Immature natural killer cell (primary cell): ENCODE results near the gene KLHL29. TPM values are rescaled to one million over a fixed set of nuclear protein-coding genes. Genes with fewer than 3 reads are reported as not detected.

Experiments
- DNase-seq, 3 donors: peaks; one replicate each; pipeline ENCODE4 v3.0.0; 2022; ENCODE audit warnings: mixed read lengths in 1 of 3
- H3K27ac Mint-ChIP-seq, 6 donors: one replicate each; pipeline ENCODE4 v1.8.0; 2020; ENCODE audit warnings: mixed read lengths in 6 of 6, mild to moderate bottlenecking in 5 of 6, inconsistent platforms in 4 of 6, moderate library complexity in 3 of 6
- H3K27me3 Mint-ChIP-seq, 3 donors: one replicate each; pipeline ENCODE4 v1.8.0; 2020 to 2021; ENCODE audit warnings: low read depth in 3 of 3, mild to moderate bottlenecking in 3 of 3, mixed read lengths in 3 of 3, moderate library complexity in 3 of 3, inconsistent platforms in 1 of 3
- H3K36me3 Mint-ChIP-seq, 3 donors: one replicate each; pipeline ENCODE4 v1.8.0; 2020; ENCODE audit warnings: mixed read lengths in 3 of 3, inconsistent platforms in 2 of 3, mild to moderate bottlenecking in 2 of 3
- H3K4me1 Mint-ChIP-seq, 2 donors: one replicate each; pipeline ENCODE4 v1.8.0; 2020; ENCODE audit warnings: inconsistent platforms in 2 of 2, mild to moderate bottlenecking in 2 of 2, mixed read lengths in 2 of 2, moderate library complexity in 1 of 2
- H3K4me3 Mint-ChIP-seq, 5 donors: one replicate each; pipeline ENCODE4 v1.8.0; 2020; ENCODE audit warnings: mild to moderate bottlenecking in 5 of 5, mixed read lengths in 5 of 5, inconsistent platforms in 3 of 5, moderate library complexity in 3 of 5
- H3K9me3 Mint-ChIP-seq, 6 donors: one replicate each; pipeline ENCODE4 v1.8.0; 2020; ENCODE audit warnings: mild to moderate bottlenecking in 6 of 6, mixed read lengths in 6 of 6, inconsistent platforms in 4 of 6, moderate library complexity in 3 of 6
- polyA plus RNA-seq, 3 donors: library from polyadenylated mRNA; unstranded; fragments of 300-500 nt; fragmentation: Illumina TruSeq; gene quantifications; one replicate each; pipeline ENCODE4 v1.2.3, GENCODE V29; 2021

The KLHL29 gene
- polyA plus RNA-seq, 3 donors from 2014 or later: 0.02 to 0.41 TPM; not detected in 1

GRCh38 chr2:23639406-23639982 is 254.5 kb downstream of the KLHL29 start:
- Mint-ChIP-seq H3K4me3 (no peak overlapping the region), H3K36me3 (no peaks in the 10 kb centered on the region), H3K27ac (no peak overlapping the region), H3K9me3 (no peaks in the 10 kb centered on the region), H3K27me3 (peaks cover 1 to 3% (median 3%) of the 10 kb centered on the region in 3 donors), H3K4me1 (no peaks in the 10 kb centered on the region)
- no peak for DNase-seq

GRCh38 chr2:23640711-23641110 is 255.7 kb downstream of the KLHL29 start:
- H3K27ac Mint-ChIP-seq: no peak overlapping the region
- no peak overlapping the region for H3K4me3 Mint-ChIP-seq
- no peaks in the 10 kb centered on the region for H3K4me1 Mint-ChIP-seq
- DNase-seq: no peak
- no peaks in the 10 kb centered on the region for H3K36me3 Mint-ChIP-seq
- no peaks in the 10 kb centered on the region for H3K9me3 Mint-ChIP-seq
- H3K27me3 Mint-ChIP-seq: peaks cover 1 to 3% (median 3%) of the 10 kb centered on the region in 3 donors

- Mint-ChIP-seq H3K9me3 (no peaks in the 10 kb centered on the region), H3K27me3 (peaks cover 1 to 4% (median 1%) of the 10 kb centered on the region in 3 donors), H3K4me1 (no peaks in the 10 kb centered on the region), H3K4me3 (no peak overlapping the region), H3K36me3 (no peaks in the 10 kb centered on the region), H3K27ac (no peak overlapping the region)
- DNase-seq: no peak
These were observed 257.5 kb downstream of the KLHL29 start for GRCh38 chr2:23642516-23642915.

GRCh38 chr2:23645230-23645808 is 260.3 kb downstream of the KLHL29 start:
- DNase-seq: no peak
- no peaks in the 10 kb centered on the region for H3K9me3 Mint-ChIP-seq
- H3K36me3 Mint-ChIP-seq: no peaks in the 10 kb centered on the region
- H3K4me3 Mint-ChIP-seq: no peak overlapping the region
- H3K4me1 Mint-ChIP-seq: peaks cover 0 to 6% of the 10 kb centered on the region in 2 donors
- no peak overlapping the region for H3K27ac Mint-ChIP-seq
- H3K27me3 Mint-ChIP-seq: peaks cover 0 to 6% (median 4%) of the 10 kb centered on the region in 3 donors

GRCh38 chr2:23647563-23647962 is 262.6 kb downstream of the KLHL29 start:
- Mint-ChIP-seq H3K27ac (no peak overlapping the region), H3K4me3 (no peak overlapping the region), H3K27me3 (peaks cover 0 to 8% (median 4%) of the 10 kb centered on the region in 3 donors), H3K36me3 (no peaks in the 10 kb centered on the region), H3K4me1 (peaks cover 0 to 6% of the 10 kb centered on the region in 2 donors), H3K9me3 (no peaks in the 10 kb centered on the region)
- DNase-seq: no peak

- DNase-seq: no peak
- Mint-ChIP-seq H3K4me1 (peaks cover 0 to 6% of the 10 kb centered on the region in 2 donors), H3K4me3 (no peak overlapping the region), H3K27me3 (peaks cover 0 to 6% (median 4%) of the 10 kb centered on the region in 3 donors), H3K27ac (no peak overlapping the region), H3K36me3 (no peaks in the 10 kb centered on the region), H3K9me3 (no peaks in the 10 kb centered on the region)
These were observed 264.3 kb downstream of the KLHL29 start for GRCh38 chr2:23649303-23649702.

- Mint-ChIP-seq H3K36me3 (no peaks in the 10 kb centered on the region), H3K4me1 (peaks cover 0 to 6% of the 10 kb centered on the region in 2 donors), H3K27ac (no peak overlapping the region), H3K9me3 (no peaks in the 10 kb centered on the region), H3K27me3 (peaks cover 0 to 5% (median 4%) of the 10 kb centered on the region in 3 donors), H3K4me3 (no peak overlapping the region)
- DNase-seq: no peak
These were observed 264.8 kb downstream of the KLHL29 start for GRCh38 chr2:23649819-23650218.

GRCh38 chr2:23651187-23652080 is 266.5 kb downstream of the KLHL29 start:
- Mint-ChIP-seq H3K4me3 (no peak overlapping the region), H3K4me1 (peaks cover 0 to 6% of the 10 kb centered on the region in 2 donors), H3K36me3 (no peaks in the 10 kb centered on the region), H3K27me3 (peaks cover 0 to 4% (median 4%) of the 10 kb centered on the region in 3 donors), H3K27ac (no peak overlapping the region), H3K9me3 (no peaks in the 10 kb centered on the region)
- no peak for DNase-seq

- no peak for DNase-seq
- Mint-ChIP-seq H3K36me3 (no peaks in the 10 kb centered on the region), H3K4me3 (no peak overlapping the region), H3K27ac (no peak overlapping the region), H3K9me3 (no peaks in the 10 kb centered on the region), H3K4me1 (peaks cover 1 to 6% of the 10 kb centered on the region in 2 donors), H3K27me3 (peaks cover 0 to 2% (median 0%) of the 10 kb centered on the region in 3 donors)
These were observed 268.3 kb downstream of the KLHL29 start for GRCh38 chr2:23653326-23653725.

- DNase-seq: no peak
- no peak overlapping the region for H3K4me3 Mint-ChIP-seq
- H3K36me3 Mint-ChIP-seq: no peaks in the 10 kb centered on the region
- H3K27ac Mint-ChIP-seq: no peak overlapping the region
- peaks cover 5 to 9% of the 10 kb centered on the region in 2 donors for H3K4me1 Mint-ChIP-seq
- H3K27me3 Mint-ChIP-seq: peaks cover 2 to 7% (median 3%) of the 10 kb centered on the region in 3 donors
- no peaks in the 10 kb centered on the region for H3K9me3 Mint-ChIP-seq
These were observed 269.8 kb downstream of the KLHL29 start for GRCh38 chr2:23654756-23655155.

- Mint-ChIP-seq H3K9me3 (no peaks in the 10 kb centered on the region), H3K4me3 (no peak overlapping the region), H3K4me1 (peaks cover 0 to 9% of the 10 kb centered on the region in 2 donors)
These were observed 271.1 kb downstream of the KLHL29 start for GRCh38 chr2:23655934-23656596.

GRCh38 chr2:23656597-23656973 is 271.6 kb downstream of the KLHL29 start:
- no peak overlapping the region for H3K27ac Mint-ChIP-seq

More at GRCh38 chr2:23655934-23656596, 271.1 kb downstream of the KLHL29 start:
- Mint-ChIP-seq H3K27ac (no peak overlapping the region), H3K27me3 (peaks cover 2 to 9% (median 3%) of the 10 kb centered on the region in 3 donors), H3K36me3 (no peaks in the 10 kb centered on the region)
- DNase-seq: no peak

GRCh38 chr2:23657371-23657770 is 272.4 kb downstream of the KLHL29 start:
- H3K36me3 Mint-ChIP-seq: no peaks in the 10 kb centered on the region
- peaks cover 2 to 9% (median 3%) of the 10 kb centered on the region in 3 donors for H3K27me3 Mint-ChIP-seq
- peaks cover 0 to 9% of the 10 kb centered on the region in 2 donors for H3K4me1 Mint-ChIP-seq
- no peaks in the 10 kb centered on the region for H3K9me3 Mint-ChIP-seq
- H3K27ac Mint-ChIP-seq: no peak overlapping the region
- DNase-seq: no peak
- H3K4me3 Mint-ChIP-seq: no peak overlapping the region

More at GRCh38 chr2:23656597-23656973, 271.6 kb downstream of the KLHL29 start:
- peaks cover 0 to 9% of the 10 kb centered on the region in 2 donors for H3K4me1 Mint-ChIP-seq
- H3K27me3 Mint-ChIP-seq: peaks cover 2 to 9% (median 3%) of the 10 kb centered on the region in 3 donors
- no peak for DNase-seq
- no peaks in the 10 kb centered on the region for H3K36me3 Mint-ChIP-seq
- H3K9me3 Mint-ChIP-seq: no peaks in the 10 kb centered on the region
- no peak overlapping the region for H3K4me3 Mint-ChIP-seq
